Hepatic stellate cell (primary cell): ENCODE results near the gene KLF11.
A peak's percentile ranks its signal among the peaks of the same experiment; 100 is the strongest.

ENCODE experiments used
- DNase-seq: peaks from one replicate; pipeline ENCODE4 v3.0.0; 2011; ENCODE audit warnings: low spot score

KLF11 gene

DNA sequence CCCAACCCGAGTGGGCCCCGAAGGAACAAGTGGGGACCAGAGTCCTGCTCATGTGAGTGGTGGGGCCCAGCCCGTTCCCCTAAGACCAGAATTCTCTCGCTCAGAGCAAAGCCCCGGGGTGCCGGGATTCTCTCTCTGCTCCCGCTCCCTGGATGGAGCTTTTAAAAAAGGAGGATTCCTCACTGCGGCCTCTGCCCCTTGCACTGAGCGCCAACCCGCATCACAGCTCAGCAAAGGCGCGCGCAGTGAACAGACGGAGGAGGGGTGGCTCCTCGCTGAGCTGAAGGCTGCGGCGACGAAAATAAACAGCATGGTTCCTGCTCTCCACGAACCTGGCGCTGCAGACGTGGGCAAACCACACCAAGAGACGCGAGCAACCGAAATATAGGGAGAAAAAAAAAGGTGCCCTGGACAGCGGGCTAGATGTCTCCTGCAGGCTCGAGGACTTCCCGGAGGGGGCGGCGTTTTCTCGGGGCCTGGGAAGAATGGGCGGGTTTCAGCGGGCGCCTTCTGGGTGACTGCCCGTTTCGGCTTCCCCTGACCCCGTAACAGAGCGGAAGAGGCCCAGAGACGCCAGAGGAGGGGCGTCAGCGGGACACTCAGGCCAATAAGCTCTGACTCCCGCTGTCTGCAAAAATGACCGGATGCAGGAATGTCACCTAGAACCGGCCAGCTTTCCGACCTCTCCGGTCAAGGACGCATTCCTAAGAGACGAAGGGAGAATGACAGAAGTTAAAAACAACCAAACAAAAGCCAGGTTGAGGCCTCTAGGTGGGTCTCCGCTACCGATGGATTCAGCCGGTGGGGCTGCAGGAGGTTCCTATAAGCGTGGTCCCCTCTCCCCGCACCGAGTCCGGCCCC, 819 bp upstream of the KLF11 start:
- DNase-seq, result peak; percentile 84

DNA sequence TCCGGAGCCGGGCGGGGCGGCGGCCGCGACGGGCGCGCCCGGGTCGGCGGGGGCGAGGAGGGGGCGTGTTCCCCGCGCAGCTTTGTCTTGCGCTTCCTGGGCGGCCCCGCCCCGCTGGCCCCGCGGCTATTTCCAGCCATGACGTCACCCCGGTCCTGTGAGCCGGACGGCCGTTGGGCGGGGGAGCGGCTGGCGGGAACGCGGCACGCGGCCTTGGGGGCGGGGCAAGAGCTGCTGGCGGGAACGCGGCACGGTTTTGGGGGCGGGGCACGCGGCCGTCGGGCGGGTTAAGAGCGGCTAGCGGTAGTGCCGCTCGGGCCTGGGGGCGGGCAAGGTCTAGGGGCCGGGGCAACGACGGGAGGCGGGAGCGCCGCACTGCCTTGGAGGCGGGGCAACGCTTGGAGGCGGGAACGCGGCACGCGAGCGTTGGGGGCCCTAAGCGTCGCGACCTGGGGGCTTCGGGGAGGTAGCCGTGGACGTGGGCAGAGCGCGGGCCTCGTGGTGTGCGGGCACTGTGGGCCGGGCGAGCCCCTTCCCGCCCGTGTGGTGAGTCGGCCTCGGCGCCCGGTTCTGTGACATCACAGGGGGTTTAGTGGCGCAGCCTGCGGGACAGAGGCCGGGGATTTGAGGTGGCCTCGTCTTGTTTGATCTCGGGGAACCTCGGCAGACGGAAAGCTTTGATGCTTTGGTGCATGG, 704 bp downstream of the KLF11 start:
- peak; percentile 96 for DNase-seq

DNA sequence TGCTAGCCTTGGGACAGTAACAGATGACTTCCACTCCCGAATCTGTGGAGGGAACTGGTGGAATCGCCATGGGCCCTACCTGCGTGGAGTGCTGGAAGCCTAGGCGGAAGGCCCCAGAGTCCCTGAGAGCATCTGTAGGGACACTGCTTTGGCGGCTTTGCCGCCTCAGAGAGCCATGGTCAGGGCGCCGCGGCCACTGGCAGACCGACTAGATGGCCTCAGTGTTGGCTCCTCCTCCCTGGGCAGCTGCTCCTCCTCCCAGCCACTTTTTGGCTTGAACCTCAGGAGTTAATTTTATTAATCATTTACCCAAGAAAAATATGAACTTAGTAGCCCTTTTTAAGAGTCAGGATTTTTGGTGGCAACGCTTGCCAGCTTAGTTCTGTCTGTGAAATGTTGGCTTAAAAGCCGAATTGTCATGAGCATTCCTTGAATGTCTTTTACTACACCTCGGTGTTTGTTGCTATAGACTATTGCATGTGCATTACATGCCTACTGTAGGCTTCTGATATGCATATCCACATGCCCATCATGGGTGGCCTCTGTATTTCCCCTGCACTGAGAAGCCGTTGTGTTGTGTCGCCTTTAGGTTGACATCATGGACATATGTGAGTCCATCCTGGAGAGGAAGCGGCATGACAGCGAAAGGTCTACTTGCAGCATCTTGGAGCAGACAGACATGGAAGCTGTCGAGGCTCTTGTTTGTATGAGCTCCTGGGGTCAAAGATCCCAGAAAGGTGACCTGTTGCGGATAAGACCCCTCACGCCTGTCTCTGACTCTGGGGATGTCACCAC, 2.4 kb downstream of the KLF11 start:
- DNase-seq, result no peak

- DNase-seq, result no peak
These were observed 3.6 kb downstream of the KLF11 start for GRCh38 chr2:10046931-10047330.

DNA sequence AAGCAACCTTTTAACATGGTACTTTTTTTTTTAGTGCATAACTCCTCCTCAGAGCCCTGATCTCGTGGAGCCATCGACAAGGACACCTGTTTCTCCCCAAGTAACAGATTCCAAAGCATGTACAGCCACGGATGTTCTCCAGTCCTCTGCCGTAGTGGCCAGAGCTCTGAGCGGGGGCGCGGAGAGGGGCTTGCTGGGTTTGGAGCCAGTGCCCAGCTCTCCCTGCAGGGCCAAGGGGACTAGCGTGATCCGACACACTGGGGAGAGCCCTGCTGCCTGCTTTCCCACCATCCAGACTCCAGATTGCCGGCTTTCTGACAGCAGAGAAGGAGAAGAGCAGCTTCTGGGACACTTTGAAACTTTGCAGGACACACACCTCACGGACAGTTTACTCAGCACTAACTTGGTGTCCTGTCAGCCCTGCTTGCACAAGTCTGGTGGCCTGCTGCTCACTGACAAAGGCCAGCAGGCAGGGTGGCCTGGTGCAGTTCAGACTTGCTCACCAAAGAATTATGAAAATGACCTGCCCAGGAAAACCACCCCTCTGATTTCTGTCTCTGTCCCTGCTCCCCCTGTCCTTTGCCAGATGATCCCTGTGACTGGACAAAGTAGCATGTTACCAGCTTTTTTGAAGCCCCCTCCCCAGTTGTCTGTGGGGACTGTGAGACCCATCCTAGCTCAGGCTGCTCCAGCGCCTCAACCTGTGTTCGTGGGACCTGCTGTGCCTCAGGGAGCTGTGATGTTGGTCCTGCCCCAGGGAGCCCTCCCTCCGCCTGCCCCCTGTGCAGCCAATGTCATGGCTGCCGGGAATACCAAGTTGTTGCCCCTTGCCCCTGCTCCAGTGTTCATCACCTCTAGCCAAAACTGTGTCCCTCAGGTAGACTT, 4.5 kb downstream of the KLF11 start:
- DNase-seq, result no peak

- peak; percentile 70 for DNase-seq
These were observed 5.3 kb downstream of the KLF11 start for GRCh38 chr2:10048501-10049171.

DNA sequence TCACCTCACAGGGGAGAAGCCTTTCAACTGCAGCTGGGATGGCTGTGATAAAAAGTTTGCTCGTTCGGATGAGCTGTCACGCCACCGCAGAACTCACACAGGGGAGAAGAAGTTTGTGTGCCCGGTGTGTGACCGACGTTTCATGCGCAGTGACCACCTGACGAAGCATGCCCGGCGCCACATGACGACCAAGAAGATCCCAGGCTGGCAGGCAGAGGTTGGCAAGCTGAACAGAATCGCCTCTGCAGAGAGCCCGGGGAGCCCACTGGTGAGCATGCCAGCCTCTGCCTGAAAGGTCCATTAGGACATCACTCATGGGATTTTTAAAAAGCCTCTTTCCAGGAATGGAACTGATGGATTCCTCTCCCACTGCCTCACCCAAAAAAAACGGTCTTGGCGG, 8.9 kb downstream of the KLF11 start:
- DNase-seq, result no peak

DNA sequence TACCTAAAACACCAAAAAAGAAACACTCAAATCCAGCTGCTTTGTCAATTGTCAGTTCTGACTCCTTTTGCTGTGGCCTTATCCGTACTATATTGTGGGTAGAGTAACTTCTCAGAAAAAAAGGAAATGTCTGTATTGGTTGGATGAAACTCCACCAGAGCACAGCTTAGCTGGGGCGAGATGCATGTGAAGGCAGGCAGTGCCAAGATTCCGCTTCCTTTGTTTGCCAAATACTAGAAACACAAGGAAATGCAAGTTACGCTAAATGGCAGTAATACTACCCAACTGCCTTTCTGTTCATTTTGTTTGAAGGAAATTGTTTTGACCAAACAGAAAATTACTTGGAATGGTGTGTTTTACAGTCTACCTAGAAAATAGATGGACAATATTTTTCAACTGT, 10.0 kb downstream of the KLF11 start:
- DNase-seq, result no peak

GRCh38 chr2:10054424-10054823, 11.1 kb downstream of the KLF11 start:
- no peak for DNase-seq

GRCh38 chr2:10054976-10055375, 11.6 kb downstream of the KLF11 start:
- DNase-seq, result no peak

GRCh38 chr2:10056439-10056838, 13.1 kb downstream of the KLF11 start:
- DNase-seq, result no peak

- DNase-seq, result peak; percentile 83
These were observed 14.1 kb downstream of the KLF11 start for GRCh38 chr2:10057231-10058107.

- DNase-seq, result no peak
These were observed 15.1 kb downstream of the KLF11 start for GRCh38 chr2:10058251-10059015.

GRCh38 chr2:10059016-10059351, 15.6 kb downstream of the KLF11 start:
- no peak for DNase-seq

- DNase-seq, result no peak
These were observed 16.4 kb downstream of the KLF11 start for GRCh38 chr2:10059552-10060335.

DNA sequence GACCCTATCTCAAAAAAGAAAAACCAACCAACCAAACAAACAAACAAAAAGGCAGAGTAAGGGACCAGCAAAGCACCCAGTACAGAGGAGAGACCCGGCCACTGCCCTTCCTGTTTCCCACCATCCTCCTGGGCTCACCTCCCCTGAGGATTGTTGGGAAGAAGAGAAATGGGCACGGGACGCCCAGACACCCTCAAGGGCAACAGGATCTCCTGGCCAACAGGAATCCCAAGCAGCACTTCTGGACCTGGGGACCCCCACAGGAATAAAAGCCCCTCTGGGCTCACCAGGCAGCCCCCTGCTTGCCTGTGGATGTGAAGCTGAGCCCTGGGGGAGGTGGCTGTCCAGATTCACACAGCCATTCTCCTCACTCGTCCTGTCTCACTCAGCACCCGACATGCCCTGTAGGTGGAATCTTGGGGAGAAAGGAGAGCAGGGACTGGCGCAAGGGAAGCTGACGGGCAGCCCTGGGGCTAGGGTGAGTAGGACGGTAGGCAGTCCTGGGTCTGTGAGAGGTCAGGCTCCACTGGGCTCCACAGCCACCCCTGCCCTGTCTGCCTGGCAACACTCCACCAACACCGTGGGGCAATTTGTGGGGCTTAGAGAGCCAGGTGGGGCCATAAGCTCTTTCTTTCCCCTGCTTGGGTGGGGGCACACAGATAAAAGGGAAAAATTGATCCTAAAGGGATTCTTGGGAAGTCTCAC, 18.0 kb downstream of the KLF11 start:
- no peak for DNase-seq

DNA sequence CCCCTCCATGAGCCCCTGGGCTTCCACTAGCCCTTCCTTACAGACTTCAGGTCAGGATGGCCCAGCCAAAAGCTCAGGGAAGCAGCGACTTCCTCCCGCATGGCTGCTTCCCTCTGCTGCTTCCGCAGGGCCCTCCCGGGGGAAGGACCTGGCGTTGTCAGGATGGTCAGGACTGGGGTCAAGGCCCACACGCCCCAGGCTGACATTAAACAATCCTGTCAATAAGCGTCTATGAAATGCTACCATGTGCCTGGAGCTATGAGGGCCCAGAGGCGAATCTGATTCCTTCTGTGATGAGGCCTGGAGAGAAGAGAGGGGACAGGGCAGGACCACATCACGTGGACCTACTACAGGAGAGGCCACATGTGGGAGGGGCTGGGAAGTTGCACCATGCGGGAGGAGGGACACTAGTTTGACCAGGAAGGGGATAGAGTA, 19.6 kb downstream of the KLF11 start:
- no peak for DNase-seq

DNA sequence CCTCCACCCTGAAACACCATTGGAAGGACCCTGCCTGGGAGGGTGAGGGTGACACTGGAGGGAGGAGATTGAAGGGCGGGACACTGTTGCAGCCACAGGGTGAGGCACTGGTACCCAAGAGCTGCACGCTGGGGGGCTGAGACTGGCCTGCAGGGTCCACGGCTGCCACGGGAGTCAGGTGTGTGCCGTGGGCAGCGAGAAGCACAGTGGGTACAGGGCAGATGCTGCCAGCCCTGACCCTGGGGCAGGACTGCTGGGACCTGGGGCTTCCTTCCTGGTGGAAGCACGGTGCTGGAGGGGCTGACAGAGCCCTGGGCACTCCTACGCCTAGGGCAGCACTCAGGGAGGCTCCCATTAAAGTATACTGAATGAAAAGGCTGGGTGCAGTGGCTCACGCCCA, 20.2 kb downstream of the KLF11 start:
- no peak for DNase-seq
